CD4-positive, alpha-beta T cell treated with Interleukin-10 for 1 hour (primary cell): ENCODE measurements around the gene MYO1E.

Experiments used
- DNase-seq: peaks from one replicate; pipeline ENCODE4 v3.0.0-alpha.2; 2020

The MYO1E gene

DNA sequence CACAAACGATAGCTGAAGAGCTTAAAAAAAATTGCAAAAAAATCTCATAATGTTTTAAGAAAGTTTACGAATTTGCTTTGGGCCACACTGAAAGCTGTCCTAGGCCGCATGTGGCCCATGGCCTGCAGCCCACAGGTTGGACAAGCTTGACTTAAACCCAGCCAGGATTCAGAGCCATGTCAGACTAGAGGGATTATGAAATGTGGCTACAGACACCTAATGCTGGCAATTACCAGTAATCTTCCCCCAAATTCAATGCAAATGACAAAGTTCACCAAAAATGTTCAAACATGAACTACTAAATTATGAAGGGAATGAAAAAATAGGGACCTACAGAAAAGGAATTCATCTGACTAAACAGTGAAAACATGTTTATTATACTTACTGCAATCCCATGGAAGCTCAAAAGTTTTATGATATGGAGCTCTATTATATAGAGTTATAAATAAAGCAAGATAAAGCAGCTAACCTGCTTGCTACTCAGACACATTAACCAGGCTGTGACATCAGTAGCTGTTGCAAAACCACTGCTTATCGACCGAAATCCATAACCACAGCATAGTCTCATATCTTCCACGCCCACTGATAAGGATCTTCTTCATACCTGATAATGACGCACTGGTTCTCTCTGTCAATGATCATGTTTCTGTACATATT, 116.9 kb downstream of the MYO1E start:
- peak; percentile 20 for DNase-seq

DNA sequence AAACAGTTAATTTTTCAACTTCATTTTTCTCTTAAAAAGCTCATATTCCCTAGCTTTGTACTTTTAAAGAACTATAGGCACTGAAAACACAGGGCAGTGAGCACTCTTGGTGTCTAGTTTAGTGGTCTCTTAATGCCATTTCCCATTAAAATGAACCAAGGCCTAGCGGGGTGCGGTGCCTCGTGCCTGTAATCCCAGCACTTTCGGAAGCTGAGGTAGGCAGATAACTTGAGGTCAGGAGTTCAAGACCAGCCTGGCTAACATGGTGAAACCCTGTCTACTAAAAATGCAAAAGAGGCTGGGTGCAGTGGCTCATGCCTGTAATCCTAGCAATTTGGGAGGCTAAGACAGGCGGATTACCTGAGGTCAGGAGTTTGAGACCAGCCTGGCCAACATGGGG, 120.5 kb downstream of the MYO1E start:
- DNase-seq: no peak

- no peak for DNase-seq
These were observed 121.4 kb downstream of the MYO1E start for GRCh38 chr15:59251001-59251845.

- no peak for DNase-seq
These were observed 122.4 kb downstream of the MYO1E start for GRCh38 chr15:59250249-59250648.

GRCh38 chr15:59249816-59250215, 122.9 kb downstream of the MYO1E start:
- DNase-seq: no peak

DNA sequence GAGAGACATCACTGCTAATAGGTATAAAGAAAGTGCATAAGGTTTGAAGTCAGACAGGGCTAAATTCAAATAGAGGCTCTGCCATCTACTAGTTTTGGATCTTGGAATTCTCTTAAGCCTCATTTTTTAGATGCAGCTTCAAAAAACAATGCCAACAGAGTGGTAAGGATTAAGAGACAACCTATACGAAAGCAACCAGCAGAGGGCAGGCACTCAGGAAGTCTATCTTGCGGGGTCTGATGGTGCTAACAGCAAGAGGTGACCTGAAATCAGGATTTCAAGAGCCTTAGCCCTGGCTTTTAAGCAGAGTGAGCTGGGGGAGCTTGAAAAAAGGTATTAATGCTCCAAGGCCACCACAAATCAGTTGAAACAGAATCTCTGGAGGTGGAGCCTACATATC, 125.3 kb downstream of the MYO1E start:
- peak; percentile 54 for DNase-seq

DNA sequence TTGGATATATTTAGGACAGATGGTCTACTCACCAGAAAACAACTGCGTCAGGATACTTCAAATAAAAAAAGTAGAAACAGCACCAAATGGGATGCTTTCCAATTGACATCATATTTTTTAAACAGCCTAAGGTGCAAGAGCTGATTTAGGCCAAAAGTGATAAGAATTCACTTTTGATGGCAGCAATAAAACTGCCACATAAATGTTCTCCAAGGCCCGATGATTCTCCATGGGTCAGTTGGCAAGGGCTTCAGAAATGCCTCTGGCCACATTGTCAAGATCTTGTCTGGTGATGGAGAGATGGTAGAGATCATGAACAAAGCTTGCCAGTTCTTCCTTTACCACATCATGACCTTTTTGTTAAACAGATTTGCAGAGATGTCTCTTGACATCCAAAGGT, 127.1 kb downstream of the MYO1E start:
- DNase-seq: no peak

- DNase-seq: no peak
These were observed 128.3 kb downstream of the MYO1E start for GRCh38 chr15:59244337-59244736.

GRCh38 chr15:59243622-59244021, 129.0 kb downstream of the MYO1E start:
- no peak for DNase-seq

GRCh38 chr15:59242649-59243048, 130.0 kb downstream of the MYO1E start:
- no peak for DNase-seq

- DNase-seq: no peak
These were observed 132.6 kb downstream of the MYO1E start for GRCh38 chr15:59240036-59240435.

GRCh38 chr15:59237924-59238331, 134.7 kb downstream of the MYO1E start:
- DNase-seq: no peak

- no peak for DNase-seq
These were observed 135.4 kb downstream of the MYO1E start for GRCh38 chr15:59237119-59237855.

GRCh38 chr15:59236394-59236793, 136.3 kb downstream of the MYO1E start:
- DNase-seq: no peak

DNA sequence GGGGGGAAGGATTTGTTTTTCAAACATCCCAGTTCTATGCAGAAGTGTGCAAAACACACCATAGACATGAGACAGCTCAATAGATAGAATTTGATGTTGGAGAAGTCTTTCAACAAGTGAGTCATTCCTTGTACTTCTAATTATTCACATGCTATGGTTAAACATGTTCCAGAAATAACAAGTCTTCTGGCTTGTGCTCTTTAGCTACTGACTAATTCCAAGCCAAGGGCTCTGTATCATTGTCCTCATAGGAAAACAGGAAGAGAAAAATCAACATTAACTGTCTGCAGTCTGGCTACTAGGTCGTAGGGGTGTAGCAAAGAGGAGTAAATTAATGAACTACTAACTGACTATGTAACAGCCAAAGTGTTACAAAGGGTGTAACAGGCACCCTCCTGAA, 140.2 kb downstream of the MYO1E start:
- DNase-seq: no peak

- no peak for DNase-seq
These were observed 142.1 kb downstream of the MYO1E start for GRCh38 chr15:59230531-59231055.

DNA sequence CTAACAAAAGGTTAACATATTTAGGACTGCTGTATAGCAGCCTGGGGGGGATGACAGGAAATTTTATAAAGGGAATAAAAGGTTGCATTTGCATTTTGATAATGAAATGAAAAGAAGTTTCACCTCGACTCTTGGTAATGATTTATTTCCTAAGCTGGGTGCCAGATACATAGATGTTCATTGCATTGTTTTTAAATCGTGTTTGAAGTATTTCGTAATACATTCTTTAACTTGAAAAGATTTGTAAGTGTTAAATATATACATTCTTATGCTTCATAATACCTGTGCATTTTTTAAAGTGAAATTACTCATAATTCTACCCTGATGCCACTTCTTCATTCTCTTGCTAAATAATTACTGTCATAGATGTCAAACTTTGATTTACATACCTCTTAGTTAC, 143.2 kb downstream of the MYO1E start:
- no peak for DNase-seq

- no peak for DNase-seq
These were observed 143.7 kb downstream of the MYO1E start for GRCh38 chr15:59229015-59229414.

DNA sequence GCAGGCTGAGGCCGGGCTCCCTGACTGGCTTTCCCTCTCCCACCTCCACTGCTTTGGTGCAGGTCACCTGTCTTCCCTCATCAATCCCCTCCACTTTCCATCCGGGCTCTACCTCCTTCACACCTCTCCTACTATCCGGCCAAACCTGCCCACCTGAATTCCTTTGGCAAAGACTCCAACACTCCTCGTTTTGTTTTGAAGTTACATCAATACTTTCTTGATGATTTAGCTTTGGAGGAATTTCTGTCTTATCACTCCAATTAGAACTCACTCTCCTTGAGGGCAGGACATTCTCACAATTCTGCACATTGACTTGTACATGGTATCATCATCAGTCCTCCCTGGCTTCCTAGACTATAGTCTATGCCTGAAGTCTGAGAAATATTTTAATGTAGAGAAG, 145.7 kb downstream of the MYO1E start:
- no peak for DNase-seq

- no peak for DNase-seq
These were observed 148.2 kb downstream of the MYO1E start for GRCh38 chr15:59224474-59224873.

- no peak for DNase-seq
These were observed 148.9 kb downstream of the MYO1E start for GRCh38 chr15:59223736-59224135.

DNA sequence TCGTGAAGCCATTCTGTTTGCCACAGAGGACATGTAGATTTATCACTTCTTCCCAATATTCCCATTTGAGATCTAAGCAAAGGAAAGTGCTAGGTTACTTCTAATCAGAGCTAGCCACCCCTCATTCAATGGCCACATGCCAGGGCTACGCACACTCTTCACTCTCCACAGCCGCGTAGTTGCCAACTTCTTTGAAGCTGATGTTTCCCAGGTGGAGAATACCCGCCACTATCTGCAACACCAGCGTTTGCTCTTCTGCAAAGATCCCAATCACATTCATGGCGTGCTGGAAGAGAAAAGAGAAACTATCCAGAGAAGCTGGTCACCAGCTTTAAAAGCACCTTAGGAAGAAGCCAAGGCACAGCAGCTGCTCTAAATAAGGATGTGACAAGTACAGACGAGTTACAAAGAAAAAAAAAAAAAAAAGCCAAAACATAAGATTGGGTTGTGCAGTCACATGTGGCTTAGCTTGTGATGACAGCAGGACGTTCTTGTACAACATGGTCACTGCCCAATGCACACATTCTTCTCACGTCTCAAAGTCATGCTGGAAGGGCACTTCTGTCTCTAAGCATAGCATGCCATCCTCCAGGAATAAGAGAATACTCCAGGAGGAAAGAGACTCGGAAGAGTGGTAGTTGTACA, 149.6 kb downstream of the MYO1E start:
- no peak for DNase-seq
